Measurements from ENCODE around the gene CENPM. TPM values are rescaled to one million over a fixed set of nuclear protein-coding genes. Genes with fewer than 3 reads are reported as not detected.

The CENPM gene
- total and polyA plus RNA-seq, 2 experiments from 2014 or later = 50.0 to 61.6 TPM

- H3K27ac ChIP-seq (ENCODE audit: low read depth) = no peak overlapping the region
- H3K9me2 ChIP-seq (ENCODE audit: insufficient read depth) = no peaks in the 10 kb centered on the region
- no peaks in the 10 kb centered on the region for H3K9me3 Mint-ChIP-seq
- H2AFZ ChIP-seq = no peak overlapping the region
- no peaks in the 10 kb centered on the region for H3K79me2 ChIP-seq (replicated peaks; ENCODE audit: insufficient read depth)
- no peak overlapping the region for H3K27ac Mint-ChIP-seq
- H3K36me3 Mint-ChIP-seq (ENCODE audit: low read depth) = peaks cover 71% of the 10 kb centered on the region
- H4K20me1 ChIP-seq (replicated peaks; ENCODE audit: insufficient read depth) = peaks cover 11% of the 10 kb centered on the region
- ATAC-seq (no peak), DNase-seq (ENCODE audit: low spot score) (no peak)
- no peak overlapping the region for H3K4me2 ChIP-seq
- no peaks in the 10 kb centered on the region for H3K27me3 ChIP-seq (ENCODE audit: insufficient read depth)
- TF ChIP-seq CTCF (conservative IDR thresholded peaks at IDR 0.05; ENCODE audit: low read depth in 2 of 2) = no peak
- peaks cover 26% of the 10 kb centered on the region for H3K36me3 ChIP-seq (ENCODE audit: insufficient read depth)
- H3K4me1 ChIP-seq (ENCODE audit: insufficient read depth) = no peaks in the 10 kb centered on the region
- no peaks in the 10 kb centered on the region; the same call in 1 of the 2 replicates for H3F3A ChIP-seq (replicated peaks; ENCODE audit: low read depth)
- H3K27me3 Mint-ChIP-seq (ENCODE audit: insufficient read depth, low read depth, poor library complexity) = peaks cover 14% of the 10 kb centered on the region
- no peak overlapping the region for H3K4me3 Mint-ChIP-seq
- H3K4me3 ChIP-seq = no peak overlapping the region
- H3K4me1 Mint-ChIP-seq = no peaks in the 10 kb centered on the region
These were observed 46.2 kb downstream of the CENPM start for GRCh38 chr22:41900652-41901312.

DNA sequence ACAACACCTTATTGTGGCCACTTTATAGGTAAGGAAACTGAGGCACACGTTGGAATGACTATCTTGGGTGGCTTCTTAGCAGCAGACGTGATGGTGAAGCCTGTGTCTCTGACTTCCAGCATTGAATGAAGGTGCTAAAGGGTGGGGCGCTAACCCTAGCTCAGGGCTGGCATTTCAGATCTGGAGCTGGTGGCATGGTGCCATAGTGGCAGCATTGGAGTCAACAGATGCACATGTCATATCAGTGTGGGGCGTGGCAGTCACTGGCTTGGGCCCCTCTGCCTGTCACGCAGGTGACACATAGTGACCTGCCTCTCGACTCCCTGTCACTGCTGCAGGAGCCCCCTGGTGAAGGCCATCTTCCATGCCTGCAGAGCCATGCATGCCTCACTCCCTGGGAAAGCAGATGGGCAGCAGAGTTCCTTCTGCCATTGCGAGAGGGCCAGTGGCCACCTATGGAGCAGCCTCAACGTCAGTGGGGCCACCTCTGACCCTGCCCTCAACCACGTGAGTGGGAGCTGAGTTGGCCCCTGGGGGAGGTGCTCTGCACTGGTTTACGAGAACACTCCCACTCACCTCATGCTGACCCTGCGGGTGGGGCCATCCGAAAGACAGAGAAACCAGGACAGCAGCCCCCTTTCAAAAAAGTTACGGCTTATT is 46.8 kb downstream of the CENPM start:
- Histone ChIP-seq H3F3A (replicated peaks; ENCODE audit: low read depth) (no peaks in the 10 kb centered on the region; the same call in 1 of the 2 replicates), H3K4me3 (no peak overlapping the region), H4K20me1 (replicated peaks; ENCODE audit: insufficient read depth) (peaks cover 11% of the 10 kb centered on the region; the same call in 1 of the 2 replicates), H3K79me2 (replicated peaks; ENCODE audit: insufficient read depth) (no peaks in the 10 kb centered on the region), H3K27ac (ENCODE audit: low read depth) (no peak overlapping the region), H3K4me1 (ENCODE audit: insufficient read depth) (no peaks in the 10 kb centered on the region), H3K36me3 (ENCODE audit: insufficient read depth) (peaks cover 26% of the 10 kb centered on the region), H3K4me2 (no peak overlapping the region), H3K27me3 (ENCODE audit: insufficient read depth) (no peaks in the 10 kb centered on the region), H3K9me2 (ENCODE audit: insufficient read depth) (no peaks in the 10 kb centered on the region), H2AFZ (no peak overlapping the region)
- Mint-ChIP-seq H3K4me1 (no peaks in the 10 kb centered on the region), H3K4me3 (no peak overlapping the region), H3K9me3 (no peaks in the 10 kb centered on the region), H3K27ac (no peak overlapping the region), H3K27me3 (ENCODE audit: insufficient read depth, low read depth, poor library complexity) (peaks cover 9% of the 10 kb centered on the region), H3K36me3 (ENCODE audit: low read depth) (peaks cover 72% of the 10 kb centered on the region)
- DNase-seq (ENCODE audit: low spot score) (no peak), ATAC-seq (no peak)
- TF ChIP-seq CREB1 (CRISPR knock-in tag; IDR thresholded peaks at IDR 0.05; ENCODE audit: low read depth) = no peak

DNA sequence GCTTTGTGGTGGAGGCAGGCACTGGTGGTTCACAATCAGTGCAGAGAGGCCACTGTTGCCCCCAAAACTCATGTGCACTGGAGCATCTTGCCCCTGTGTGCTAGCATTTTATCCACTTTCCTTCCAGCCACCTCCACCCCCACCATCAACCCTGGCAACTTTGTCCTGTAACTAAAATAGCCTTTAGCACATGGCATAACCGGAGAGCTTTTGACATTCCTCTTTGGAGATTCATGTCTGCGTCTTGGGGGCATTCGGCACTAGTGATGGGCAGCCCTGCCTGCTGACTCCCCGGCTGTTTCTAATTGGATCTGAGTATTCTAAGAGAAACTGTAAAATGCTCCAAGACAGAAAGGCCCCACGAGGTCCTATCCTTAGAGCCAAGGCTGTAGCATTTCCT is 47.8 kb downstream of the CENPM start:
- Histone ChIP-seq H2AFZ (no peak overlapping the region), H3K9me2 (ENCODE audit: insufficient read depth) (no peaks in the 10 kb centered on the region), H3F3A (replicated peaks; ENCODE audit: low read depth) (no peaks in the 10 kb centered on the region; the same call in 1 of the 2 replicates), H3K4me3 (no peak overlapping the region), H3K79me2 (replicated peaks; ENCODE audit: insufficient read depth) (no peaks in the 10 kb centered on the region), H3K36me3 (ENCODE audit: insufficient read depth) (peaks cover 28% of the 10 kb centered on the region), H3K4me1 (ENCODE audit: insufficient read depth) (no peaks in the 10 kb centered on the region), H4K20me1 (replicated peaks; ENCODE audit: insufficient read depth) (peaks cover 11% of the 10 kb centered on the region), H3K27me3 (ENCODE audit: insufficient read depth) (no peaks in the 10 kb centered on the region), H3K27ac (ENCODE audit: low read depth) (no peak overlapping the region), H3K4me2 (no peak overlapping the region)
- H3K4me1 Mint-ChIP-seq = no peaks in the 10 kb centered on the region
- peaks cover 9% of the 10 kb centered on the region for H3K27me3 Mint-ChIP-seq (ENCODE audit: insufficient read depth, low read depth, poor library complexity)
- DNase-seq (ENCODE audit: low spot score) (no peak), ATAC-seq (no peak)
- H3K4me3 Mint-ChIP-seq = no peak overlapping the region
- H3K27ac Mint-ChIP-seq = no peak overlapping the region
- H3K36me3 Mint-ChIP-seq (ENCODE audit: low read depth) = peaks cover 74% of the 10 kb centered on the region
- no peaks in the 10 kb centered on the region for H3K9me3 Mint-ChIP-seq
- TF ChIP-seq STAT1 (IDR thresholded peaks at IDR 0.05; ENCODE audit: unreplicated experiment) (no peak), EZH2 (IDR thresholded peaks at IDR 0.05; ENCODE audit: low read depth, unreplicated experiment) (no peak), ETS1 (IDR thresholded peaks at IDR 0.05) (no peak), EZH2phosphoT487 (IDR thresholded peaks at IDR 0.05; ENCODE audit: unreplicated experiment) (no peak), NANOG (IDR thresholded peaks at IDR 0.05; ENCODE audit: borderline replicate concordance) (no peak), CTCF (conservative IDR thresholded peaks at IDR 0.05; ENCODE audit: low read depth in 2 of 2) (no peak), JUNB (IDR thresholded peaks at IDR 0.05; ENCODE audit: unreplicated experiment) (no peak), POLR2AphosphoS5 (IDR thresholded peaks at IDR 0.05; ENCODE audit: low read depth) (no peak)

Measured in GM23338 (cell line).